ENCODE results near the gene UGT1A3. TPM values are rescaled to one million over a fixed set of nuclear protein-coding genes. Genes with fewer than 3 reads are reported as not detected.

Gene UGT1A3
- polyA plus RNA-seq, 1 donor (not counting 4 experiments of a cell fraction or from before 2014, with no cell fraction given): 3.2 TPM

GRCh38 chr2:233769260-233769659, 40.4 kb downstream of the UGT1A3 start:
- Histone ChIP-seq H4K20me1 (ENCODE audit: control insufficient read depth, extremely low read depth, insufficient read depth, low read length) (no peaks in the 10 kb centered on the region), H3K36me3 (ENCODE audit: control insufficient read depth in 2 of 2, extremely low read depth in 1 of 2, insufficient read depth in 2 of 2, low read length in 2 of 2) (peaks cover 17 to 19% of the 10 kb centered on the region in 2 experiments), H3K9me3 (ENCODE audit: control insufficient read depth, low read depth, low read length) (no peaks in the 10 kb centered on the region), H3K27ac (ENCODE audit: control insufficient read depth, insufficient read depth, low read length) (no peak overlapping the region), H3K4me3 (ENCODE audit: control insufficient read depth in 2 of 3, extremely low read depth in 1 of 3, insufficient read depth in 2 of 3, low read depth in 1 of 3, low read length in 3 of 3) (no peak overlapping the region), H3K4me2 (ENCODE audit: control insufficient read depth, extremely low read depth, insufficient read depth, low read depth, low read length) (no peak overlapping the region), H3K4me1 (ENCODE audit: control insufficient read depth, extremely low read depth, insufficient read depth, low read length) (peaks cover 6% of the 10 kb centered on the region), H3K9ac (ENCODE audit: control insufficient read depth, extremely low read depth, insufficient read depth, low read length) (no peak overlapping the region), H3K27me3 (ENCODE audit: control insufficient read depth, extremely low read depth, insufficient read depth, low read length) (no peaks in the 10 kb centered on the region), H3K9me1 (ENCODE audit: control insufficient read depth, extremely low read depth, insufficient read depth, low read length) (no peaks in the 10 kb centered on the region), H2AFZ (ENCODE audit: control insufficient read depth, low read length) (no peak overlapping the region), H3K79me2 (ENCODE audit: control insufficient read depth, insufficient read depth, low read length) (peaks cover 4% of the 10 kb centered on the region)
- FAIRE-seq: no peak
- dilution Hi-C loops (cut with MboI; ENCODE audit: extremely low pct_ligation_motif_present, low sequenced_read_pairs): no loop called here
- TF ChIP-seq CTCF (optimal IDR thresholded peaks at IDR 0.05 in 1 of 3, IDR thresholded peaks at IDR 0.05 in 1 of 3, conservative IDR thresholded peaks at IDR 0.05 in 1 of 3; ENCODE audit: extremely low read depth in 1 of 3, insufficient read depth in 2 of 3, low read length in 3 of 3) (no peak), EZH2 (IDR thresholded peaks at IDR 0.05; ENCODE audit: low read length) (no peak)
- DNase-seq (ENCODE audit: low read depth, low spot score): no peak

- H3K79me2 ChIP-seq (ENCODE audit: control insufficient read depth, insufficient read depth, low read length): no peaks in the 10 kb centered on the region
- no peaks in the 10 kb centered on the region for H3K4me1 ChIP-seq (ENCODE audit: control insufficient read depth, extremely low read depth, insufficient read depth, low read length)
- no peak for DNase-seq (ENCODE audit: low read depth, low spot score)
- H3K9me3 ChIP-seq (ENCODE audit: control insufficient read depth, low read depth, low read length): peaks cover 3% of the 10 kb centered on the region
- no peaks in the 10 kb centered on the region for H3K9me1 ChIP-seq (ENCODE audit: control insufficient read depth, extremely low read depth, insufficient read depth, low read length)
- no peak overlapping the region for H3K9ac ChIP-seq (ENCODE audit: control insufficient read depth, extremely low read depth, insufficient read depth, low read length)
- H3K4me3 ChIP-seq (ENCODE audit: control insufficient read depth in 2 of 3, extremely low read depth in 1 of 3, insufficient read depth in 2 of 3, low read depth in 1 of 3, low read length in 3 of 3): no peak overlapping the region
- H4K20me1 ChIP-seq (ENCODE audit: control insufficient read depth, extremely low read depth, insufficient read depth, low read length): no peaks in the 10 kb centered on the region
- H3K27me3 ChIP-seq (ENCODE audit: control insufficient read depth, extremely low read depth, insufficient read depth, low read length): no peaks in the 10 kb centered on the region
- dilution Hi-C loops (cut with MboI; ENCODE audit: extremely low pct_ligation_motif_present, low sequenced_read_pairs): no loop called here
- peaks cover 17 to 19% of the 10 kb centered on the region in 2 experiments for H3K36me3 ChIP-seq (ENCODE audit: control insufficient read depth in 2 of 2, extremely low read depth in 1 of 2, insufficient read depth in 2 of 2, low read length in 2 of 2)
- TF ChIP-seq EZH2 (IDR thresholded peaks at IDR 0.05; ENCODE audit: low read length): no peak
- no peak for TF ChIP-seq CTCF (optimal IDR thresholded peaks at IDR 0.05 in 1 of 3, IDR thresholded peaks at IDR 0.05 in 1 of 3, conservative IDR thresholded peaks at IDR 0.05 in 1 of 3; ENCODE audit: extremely low read depth in 1 of 3, insufficient read depth in 2 of 3, low read length in 3 of 3)
- no peak overlapping the region for H3K27ac ChIP-seq (ENCODE audit: control insufficient read depth, insufficient read depth, low read length)
- FAIRE-seq: no peak
- H3K4me2 ChIP-seq (ENCODE audit: control insufficient read depth, extremely low read depth, insufficient read depth, low read depth, low read length): no peak overlapping the region
- no peak overlapping the region for H2AFZ ChIP-seq (ENCODE audit: control insufficient read depth, low read length)
Observed at GRCh38 chr2:233772153-233772552, 43.3 kb downstream of the UGT1A3 start.
